ENCODE measurements around the gene SENP8.

- TF ChIP-seq MAX (IDR thresholded peaks at IDR 0.05) = no peak
- no peak for TF ChIP-seq EZH2 (IDR thresholded peaks at IDR 0.05; ENCODE audit: low read depth, low read length, severe bottlenecking)
- no peak for TF ChIP-seq PHF8 (conservative IDR thresholded peaks at IDR 0.05; ENCODE audit: low read depth, low read length)
- TF ChIP-seq BACH1 (IDR thresholded peaks at IDR 0.05; ENCODE audit: low read length) = no peak
- no peak for TF ChIP-seq POLR2AphosphoS5 (IDR thresholded peaks at IDR 0.05; ENCODE audit: low read depth, low read length)
Observed at GRCh38 chr15:72192416-72192815, 74.2 kb downstream of the SENP8 start.
